DMS153 treated with DMSO at 0.1 percent for 48 hours (cell line): ENCODE data around the gene CCDC93.

Source experiments
- DNase-seq: peaks from one replicate; lab custom pipeline; 2025; ENCODE audit not compliant: unreplicated experiment; lab: John Stamatoyannopoulos, UW

The CCDC93 gene, protein sequence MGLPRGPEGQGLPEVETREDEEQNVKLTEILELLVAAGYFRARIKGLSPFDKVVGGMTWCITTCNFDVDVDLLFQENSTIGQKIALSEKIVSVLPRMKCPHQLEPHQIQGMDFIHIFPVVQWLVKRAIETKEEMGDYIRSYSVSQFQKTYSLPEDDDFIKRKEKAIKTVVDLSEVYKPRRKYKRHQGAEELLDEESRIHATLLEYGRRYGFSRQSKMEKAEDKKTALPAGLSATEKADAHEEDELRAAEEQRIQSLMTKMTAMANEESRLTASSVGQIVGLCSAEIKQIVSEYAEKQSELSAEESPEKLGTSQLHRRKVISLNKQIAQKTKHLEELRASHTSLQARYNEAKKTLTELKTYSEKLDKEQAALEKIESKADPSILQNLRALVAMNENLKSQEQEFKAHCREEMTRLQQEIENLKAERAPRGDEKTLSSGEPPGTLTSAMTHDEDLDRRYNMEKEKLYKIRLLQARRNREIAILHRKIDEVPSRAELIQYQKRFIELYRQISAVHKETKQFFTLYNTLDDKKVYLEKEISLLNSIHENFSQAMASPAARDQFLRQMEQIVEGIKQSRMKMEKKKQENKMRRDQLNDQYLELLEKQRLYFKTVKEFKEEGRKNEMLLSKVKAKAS

DNA sequence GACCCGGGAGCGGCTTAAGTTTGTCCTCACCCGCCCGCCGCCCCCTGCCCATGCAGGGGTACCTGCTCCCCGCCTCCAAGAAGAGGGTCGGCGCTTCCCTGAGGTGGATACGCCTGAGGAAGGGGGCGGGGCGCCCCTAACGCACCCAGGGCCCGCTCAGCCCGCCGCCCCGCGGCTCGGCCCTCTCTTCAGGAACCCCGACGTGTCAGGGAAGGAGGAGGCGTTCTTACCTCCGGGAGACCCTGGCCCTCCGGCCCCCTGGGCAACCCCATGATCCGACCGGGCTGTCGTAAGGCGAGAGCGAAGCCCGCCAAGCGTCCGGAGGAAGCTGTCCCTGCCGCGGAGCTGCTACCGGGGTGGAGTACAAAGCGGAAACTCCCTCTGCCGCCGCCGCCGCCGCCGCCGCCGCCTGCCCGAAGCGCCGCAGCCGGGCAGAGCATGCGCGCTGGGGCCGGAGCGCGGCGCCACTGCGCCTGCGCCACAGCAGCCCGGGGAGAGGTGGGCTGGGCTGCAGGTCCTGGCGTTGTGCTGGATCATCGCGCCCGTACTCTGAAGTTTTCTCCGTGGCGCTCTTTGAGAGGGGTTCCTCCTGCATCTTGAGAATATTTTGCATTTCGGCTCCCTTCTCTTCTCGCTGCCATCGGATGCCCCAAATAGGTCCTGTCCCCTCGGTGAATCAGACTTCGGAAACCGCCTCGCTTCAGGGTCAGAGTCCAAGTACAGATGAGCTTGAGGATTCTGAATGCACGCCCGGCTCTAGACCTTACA lies at the start of gene CCDC93:
Gene CCDC93, minus strand, starts transcription at position 347 of the 768 bp plus-strand sequence. Its CDS starts 75 bp downstream, at position 272.
- peak; percentile 65 for DNase-seq

DNA sequence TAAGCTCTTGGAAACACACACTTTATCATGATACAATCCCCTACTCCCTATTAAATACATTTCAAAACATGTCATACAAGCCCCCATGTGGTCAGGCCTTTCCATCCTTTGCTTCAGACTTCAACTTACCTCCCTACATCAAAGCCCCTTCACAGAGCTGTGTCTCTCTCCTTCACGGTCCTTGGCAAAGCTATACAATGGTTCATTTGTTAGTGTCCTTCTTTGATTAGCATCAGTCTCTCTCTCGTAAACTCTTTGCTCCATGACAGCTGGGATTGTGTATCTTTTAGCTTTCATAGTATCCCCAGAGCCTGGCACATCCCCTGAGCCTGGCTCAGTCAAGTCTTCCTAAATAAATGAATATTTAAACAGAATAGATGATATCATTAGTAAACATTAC lies 48.8 kb upstream of the CCDC93 start:
- no peak for DNase-seq

DNA sequence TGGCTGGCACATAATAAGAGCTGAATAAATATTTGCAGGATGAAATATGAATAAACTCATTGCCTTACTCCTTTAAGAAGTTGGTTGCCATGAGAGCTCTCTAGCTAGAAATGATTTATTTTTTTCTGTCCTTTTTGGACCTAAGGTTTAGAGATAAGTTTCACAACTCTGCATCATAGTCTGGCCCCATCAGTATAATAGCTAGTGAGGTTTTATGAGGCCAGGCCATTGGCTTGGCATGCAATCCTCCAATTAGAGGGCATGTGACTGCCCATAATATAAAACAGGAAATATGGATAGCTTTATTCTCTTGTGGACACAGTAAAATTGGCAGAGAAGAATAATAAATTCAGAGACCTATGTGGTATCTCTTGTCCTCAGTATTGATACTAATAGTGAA lies 48.2 kb upstream of the CCDC93 start:
- DNase-seq, result no peak

DNA sequence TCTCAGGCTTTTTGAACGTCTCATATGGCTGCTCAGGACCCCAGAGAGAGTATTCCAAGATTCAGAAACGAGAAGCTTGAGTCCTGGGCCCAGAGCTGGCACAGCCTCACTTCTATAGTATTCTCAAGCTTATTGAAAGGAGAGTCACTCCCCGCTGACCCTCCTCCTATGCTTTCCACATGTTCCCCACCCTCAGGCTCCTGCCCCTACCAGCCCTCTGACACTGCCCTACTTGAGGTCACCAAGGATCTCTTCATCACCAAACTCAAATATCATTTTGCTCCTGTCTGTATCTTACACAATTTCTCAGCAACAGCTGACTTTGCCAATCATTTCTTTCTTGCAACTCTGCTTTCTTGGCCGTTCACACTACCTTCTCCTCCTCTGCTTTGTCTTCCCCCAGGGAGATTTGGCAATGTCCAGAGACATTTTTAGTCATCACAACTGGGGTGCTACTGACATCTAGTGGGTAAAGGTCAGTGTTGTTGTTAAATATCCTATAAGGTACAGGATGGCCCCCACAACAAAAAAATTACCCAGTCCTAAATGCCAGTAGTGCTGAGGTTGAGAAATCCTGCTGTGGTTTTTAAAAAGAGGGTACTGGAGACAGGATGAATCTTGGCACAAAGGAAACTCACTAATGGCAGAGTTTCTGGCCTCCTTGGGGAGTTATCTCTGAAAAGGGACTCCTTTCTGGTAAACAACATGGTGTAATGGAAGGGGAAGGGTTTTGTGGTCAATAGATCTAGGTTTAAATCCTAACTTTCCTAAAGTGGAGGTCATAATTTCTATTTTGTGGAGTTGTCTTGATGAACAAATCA lies 47.5 kb upstream of the CCDC93 start:
- peak; percentile 35 for DNase-seq

DNA sequence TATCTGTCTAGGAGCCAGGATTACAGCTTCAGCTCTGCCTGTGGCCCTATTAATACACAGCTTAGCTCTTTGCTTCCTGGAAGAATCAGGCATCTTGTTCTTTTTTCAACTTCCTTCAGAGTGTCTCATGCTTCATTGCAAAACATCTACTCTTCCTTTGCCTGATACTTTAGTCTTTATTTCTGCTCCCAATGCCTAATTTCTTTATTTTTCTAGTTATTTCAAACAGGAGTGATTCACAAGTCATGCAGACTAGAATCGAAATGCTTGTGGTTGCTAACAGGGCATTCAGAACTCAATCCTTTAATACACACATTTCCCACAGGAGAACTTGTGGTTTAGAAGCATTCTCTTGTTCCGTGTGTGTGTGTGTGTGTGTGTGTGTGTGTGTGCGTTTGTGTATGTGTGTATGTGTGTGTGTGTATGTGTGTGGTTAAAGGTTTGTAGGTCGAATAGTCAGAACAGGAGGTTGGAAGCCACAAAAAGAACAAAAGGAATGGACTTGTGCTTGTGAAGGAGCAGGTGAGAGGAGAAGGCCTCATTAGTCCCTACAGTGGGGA lies 46.1 kb upstream of the CCDC93 start:
- DNase-seq, result no peak

DNA sequence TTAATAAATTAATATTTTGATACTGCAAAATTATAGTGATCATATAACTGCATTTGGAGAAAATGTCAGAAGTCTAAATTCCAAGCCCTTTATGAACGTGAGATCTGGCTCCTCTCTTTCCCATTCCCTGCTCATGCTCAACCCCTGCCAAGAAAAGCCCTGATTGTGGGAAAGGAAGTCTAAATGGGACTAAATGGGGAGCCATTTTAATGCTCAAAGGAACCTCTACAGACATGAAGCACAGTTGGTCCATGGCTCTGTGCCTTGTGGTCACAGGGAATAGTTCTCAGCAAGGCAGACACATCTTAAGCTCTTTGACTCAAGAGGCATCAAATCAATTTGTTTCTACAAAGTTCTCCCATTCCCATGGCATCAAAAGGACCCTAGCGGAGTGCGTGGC lies 45.1 kb upstream of the CCDC93 start:
- no peak for DNase-seq

DNA sequence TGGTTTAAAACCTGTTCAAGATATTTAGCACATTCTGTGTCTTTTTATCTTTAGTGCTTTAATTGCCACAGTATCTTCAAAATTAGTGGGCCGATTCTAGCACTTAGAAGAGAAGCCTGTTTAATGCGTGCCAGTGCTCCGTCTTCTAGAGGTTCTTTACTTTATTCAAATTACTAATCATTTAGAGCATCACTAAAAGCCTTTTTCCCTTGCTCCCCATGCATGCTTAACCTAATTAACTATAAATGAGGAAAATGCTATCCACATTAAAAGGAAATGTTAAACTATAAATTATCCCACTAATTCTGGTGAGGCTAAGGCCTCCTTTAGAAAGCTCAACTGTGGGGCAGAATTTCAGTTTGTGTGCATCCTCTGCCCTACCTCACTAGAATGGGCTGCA lies 42.9 kb upstream of the CCDC93 start:
- no peak for DNase-seq

DNA sequence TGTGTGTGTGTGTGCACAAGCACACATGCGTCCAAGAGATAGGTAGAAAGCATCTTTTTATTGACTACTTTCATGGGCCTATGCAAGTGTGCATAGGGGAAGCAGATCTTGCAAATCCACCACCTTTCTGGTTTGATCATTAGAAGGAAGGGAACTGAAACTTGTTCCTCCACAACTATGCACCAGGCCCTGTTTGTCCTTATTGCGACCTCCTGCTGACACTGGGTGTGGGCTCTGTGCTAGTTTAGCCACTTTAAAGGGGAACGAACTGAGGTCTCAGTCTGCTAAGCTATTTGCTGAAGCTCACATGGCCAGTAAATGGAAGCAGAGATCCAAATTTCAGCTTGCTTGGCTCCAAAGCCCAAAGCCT lies 42.3 kb upstream of the CCDC93 start:
- no peak for DNase-seq

DNA sequence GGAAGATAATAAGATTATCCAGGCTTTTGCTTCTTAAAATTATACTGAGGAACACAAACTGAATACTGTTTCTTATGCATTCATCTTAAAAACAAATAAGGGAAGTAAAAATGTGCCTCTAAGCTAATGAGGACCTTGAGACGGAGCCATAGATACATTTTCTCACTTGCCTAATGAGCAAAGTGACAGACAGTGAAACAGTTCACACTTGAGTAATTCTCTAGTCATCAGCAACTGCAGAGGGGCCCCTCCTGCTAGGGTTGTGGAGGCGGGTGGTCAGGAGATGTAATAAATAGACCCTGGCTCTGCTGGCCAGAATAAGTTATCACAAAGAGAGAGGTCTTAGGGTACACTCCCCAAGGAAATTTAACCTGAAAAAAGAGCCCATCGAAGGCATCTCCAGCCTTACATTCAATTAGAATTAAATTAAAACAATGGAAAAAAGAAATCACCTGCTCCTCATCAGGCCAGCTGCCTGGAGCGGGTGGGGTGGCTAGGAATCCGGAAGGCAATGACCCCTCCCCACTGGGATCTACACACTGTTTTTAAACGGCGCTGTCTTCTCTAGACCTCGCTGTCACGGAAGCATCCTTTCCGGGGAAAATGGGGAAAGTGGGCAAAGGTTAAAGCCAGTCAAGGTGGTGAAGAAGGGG lies 41.8 kb upstream of the CCDC93 start:
- DNase-seq, result no peak

DNA sequence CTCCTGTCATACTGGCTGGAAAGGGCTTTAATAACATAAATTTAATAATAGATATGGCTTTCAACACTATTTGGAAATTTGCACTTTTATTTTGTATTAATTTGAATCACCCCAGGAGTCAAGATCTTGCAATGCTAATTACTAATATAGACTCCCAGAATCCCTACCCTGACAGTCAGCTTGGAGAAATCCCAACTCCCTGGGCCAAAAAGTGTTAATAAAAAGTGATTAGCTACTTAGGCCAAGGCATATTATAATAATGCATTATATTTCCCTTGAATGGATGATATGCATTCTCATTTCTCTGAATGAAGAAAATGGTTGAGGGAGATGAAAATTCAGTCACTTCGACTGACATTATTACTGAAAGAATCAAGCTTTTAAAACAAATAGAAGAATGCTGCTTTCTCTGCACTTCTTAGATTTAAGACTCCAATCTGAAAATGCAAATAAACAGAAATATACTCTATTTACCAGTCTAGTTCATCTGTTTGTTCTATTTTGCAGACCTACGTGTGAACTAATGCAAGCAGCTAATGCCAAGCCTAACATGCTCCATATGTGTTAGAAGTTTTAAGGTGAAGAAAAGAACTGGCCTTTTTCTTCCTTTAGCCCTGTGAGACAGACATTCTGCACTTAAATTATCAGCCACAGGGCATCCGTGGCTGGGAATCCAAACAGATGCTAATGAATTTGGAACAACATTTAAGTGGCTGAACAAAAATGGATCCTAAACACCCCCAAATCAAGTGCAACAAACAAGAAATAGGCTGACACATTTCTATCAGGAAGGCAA lies 40.5 kb upstream of the CCDC93 start:
- DNase-seq, result no peak

DNA sequence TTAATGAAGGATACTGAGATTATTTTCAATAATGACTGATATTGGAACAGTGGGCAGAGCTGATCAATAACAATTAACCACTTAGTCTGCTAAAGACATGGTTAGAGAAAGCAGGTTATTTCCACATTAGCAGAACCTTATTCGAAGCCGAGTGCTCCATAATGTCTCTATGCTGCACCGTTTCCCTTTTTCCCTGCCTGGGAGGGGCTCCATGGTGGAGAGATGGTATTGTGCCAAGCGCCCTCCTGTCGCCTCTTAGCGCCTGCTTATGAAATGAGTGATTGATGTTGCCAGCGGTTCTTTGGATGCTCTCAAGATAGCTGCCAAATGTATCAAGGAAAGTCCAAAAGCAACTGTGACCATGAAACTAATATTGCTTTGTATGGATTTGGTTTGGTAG lies 39.8 kb upstream of the CCDC93 start:
- no peak for DNase-seq

DNA sequence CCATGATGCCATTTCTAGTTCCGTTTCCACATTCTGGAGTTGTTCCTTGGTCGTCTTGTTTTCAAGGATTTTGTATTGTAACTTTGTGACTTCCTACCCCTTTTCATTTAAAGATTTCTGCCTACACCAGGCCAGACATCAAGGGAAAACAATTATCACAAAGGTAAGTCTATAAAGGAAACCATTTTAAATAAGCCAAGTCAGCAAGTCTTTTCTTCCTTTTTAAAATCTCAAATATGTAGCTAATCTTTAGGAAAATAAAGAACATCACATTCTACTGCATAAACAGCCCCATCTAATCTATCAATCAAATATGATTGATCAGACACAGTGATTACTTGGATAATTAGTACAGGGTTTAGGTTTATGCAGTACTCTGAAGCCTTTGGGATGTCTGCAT lies 38.6 kb upstream of the CCDC93 start:
- no peak for DNase-seq

DNA sequence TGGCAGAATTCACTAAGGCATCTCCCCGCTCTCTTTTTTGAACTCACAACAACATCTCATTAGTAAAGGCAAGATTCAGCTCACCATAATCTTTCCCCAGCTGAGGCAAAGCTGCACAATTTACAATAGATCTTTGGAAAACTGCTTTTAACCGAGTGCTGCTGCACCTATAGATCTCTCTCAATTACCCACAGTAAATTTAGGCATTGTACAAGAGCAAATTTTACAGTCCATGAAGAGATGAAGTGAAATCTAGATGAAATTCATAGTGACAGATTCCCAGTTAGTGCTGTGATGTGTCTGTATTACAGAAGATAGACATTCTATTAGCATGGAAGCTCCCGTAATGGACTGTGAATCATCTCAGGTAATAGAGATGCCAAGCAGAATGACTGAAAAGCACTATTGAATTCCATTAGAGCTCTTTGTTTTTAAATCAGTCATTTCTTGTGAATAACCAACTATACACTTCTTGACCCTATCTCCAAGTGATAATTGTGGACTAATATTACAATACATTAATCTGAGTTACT lies 38.0 kb upstream of the CCDC93 start:
- no peak for DNase-seq

DNA sequence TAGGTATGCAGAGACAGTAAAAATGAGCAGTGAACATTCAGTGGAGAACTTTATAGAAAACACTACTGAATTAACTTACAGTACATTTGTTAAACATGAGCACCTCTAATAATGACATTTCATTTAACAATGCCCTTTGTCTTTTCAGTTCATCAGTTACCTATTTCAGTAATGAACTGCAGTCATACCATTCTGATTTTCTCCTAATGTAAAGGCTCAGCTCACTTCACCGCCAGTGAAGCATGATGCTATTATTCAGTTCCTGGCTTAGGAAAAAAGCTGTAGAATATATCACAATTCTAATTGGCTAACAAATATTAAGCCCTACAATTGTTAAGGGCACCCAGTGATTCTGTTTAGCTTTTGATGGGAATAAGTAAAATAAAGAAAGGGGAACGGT lies 37.1 kb upstream of the CCDC93 start:
- DNase-seq, result no peak

DNA sequence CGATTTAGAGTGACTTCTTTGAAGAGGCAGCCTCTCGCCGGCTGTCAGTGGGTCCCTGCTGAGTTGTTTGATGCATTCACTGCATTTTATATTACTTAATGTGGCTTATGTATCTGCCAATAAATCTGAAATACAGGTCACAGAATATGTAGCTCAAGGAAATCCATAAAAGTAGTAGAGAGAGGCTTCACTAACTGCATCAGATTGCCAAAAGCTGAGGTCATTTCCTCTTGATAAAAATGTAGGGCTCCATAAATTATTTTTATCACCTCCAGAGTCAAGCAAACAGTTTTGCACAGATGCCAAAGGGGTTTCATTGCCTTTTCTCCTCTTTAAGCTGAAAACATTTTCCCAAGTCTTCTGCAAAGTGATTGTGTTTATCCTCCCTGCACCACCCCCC lies 36.5 kb upstream of the CCDC93 start:
- peak; percentile 40 for DNase-seq

DNA sequence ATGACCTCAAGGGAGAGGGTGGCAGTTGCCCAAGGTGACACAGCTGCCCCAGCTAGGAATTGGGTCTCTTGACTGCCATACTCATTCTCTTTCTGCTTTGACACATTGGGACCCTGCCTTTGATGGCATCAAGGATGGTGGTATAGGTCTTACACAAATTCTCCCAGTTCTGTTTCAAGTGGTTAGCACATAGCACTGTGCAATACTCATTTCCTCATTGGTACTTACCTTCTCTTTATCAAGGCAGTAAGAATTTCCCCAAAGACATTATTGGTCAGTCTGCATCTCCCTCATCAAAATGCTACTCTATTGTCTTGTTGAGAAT lies 35.9 kb upstream of the CCDC93 start:
- no peak for DNase-seq

DNA sequence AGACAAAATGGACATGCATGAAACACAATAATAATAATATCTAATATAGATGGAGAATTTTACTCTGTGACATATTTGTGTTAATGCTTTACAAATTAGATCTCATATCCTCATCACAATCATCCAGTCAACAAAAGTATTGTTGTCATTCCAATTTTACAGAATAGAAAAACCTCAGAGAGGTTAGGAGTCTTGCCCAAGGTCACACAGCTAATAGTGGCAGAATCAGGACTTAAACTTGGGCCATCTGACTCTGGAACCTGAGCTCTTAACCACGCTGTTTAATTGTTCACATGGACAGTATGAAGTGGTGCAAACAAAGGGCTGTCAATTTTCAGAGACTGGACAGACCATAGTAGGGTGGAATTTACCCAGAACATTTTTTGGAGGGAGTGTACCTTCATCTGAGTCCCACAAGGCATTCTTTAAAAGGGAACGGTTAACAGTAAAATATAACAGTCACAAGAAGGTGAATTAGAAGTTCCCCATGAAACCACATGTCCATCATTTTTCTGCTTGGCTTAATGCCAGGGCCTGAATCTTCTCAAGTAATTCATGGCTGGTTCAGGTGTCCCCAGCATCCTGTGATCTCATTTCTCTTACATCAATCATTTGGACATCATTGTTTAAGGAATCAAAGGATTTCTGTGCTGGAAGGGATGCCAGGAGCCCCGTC lies 35.4 kb upstream of the CCDC93 start:
- no peak for DNase-seq

DNA sequence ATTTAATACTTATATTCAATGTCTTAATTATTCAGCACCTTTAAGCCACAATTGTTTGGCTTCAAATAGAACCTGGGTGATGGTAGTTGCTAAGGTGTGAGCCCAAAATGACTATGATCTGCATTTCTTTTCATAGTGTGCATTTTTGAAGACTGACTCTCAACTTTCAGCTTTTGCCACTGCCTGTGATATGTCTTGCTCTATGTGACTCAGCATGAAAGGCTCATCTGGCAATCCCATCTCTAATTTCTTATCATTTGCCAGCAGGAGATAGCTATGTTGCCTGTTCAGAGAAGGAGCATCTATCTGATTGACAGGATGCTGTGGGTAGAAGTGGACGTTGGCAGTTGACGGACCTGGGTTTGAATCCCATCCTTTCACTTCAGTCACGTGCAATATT lies 34.5 kb upstream of the CCDC93 start:
- DNase-seq, result no peak

DNA sequence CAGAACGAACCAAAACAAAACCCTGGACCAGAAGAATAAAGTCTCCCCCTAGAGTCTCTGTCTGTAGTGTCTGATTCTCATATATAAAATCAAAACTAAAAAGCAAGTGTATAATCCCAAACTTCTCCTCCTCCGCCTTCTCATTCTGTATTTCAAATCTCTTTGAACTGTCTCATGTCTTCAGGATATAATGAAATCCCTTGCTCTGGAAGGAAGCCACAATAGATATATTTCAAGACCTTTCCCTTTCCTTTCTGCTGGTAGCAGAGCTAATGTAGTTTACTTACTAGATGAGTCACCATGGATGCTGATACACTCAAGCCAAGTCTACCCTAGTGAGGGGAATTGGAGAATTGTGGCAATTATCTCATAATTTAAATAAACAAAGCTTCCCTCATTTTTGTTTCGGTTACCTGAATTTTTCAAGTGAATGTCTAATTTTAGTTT lies 33.5 kb upstream of the CCDC93 start:
- peak; percentile 11 for DNase-seq
